CD8-positive, alpha-beta memory T cell (primary cell): Measurements from ENCODE around the gene ARHGEF11. TPM values are rescaled to one million over a fixed set of nuclear protein-coding genes. Genes with fewer than 3 reads are reported as not detected.
A peak's percentile ranks its signal among the peaks of the same experiment; 100 is the strongest.

Experiments used
- CTCF ChIA-PET: fragments of 350-600 bp; sonication (Branson Sonifier 250); formaldehyde crosslinking; loops from one replicate; lab custom pipeline; 2021; ENCODE audit warnings: antibody characterized with exemption; lab: Charles Lee
- POLR2A ChIA-PET: fragments of 350-600 bp; sonication (Branson Sonifier 250); formaldehyde crosslinking; loops from one replicate; lab custom pipeline; 2021; ENCODE audit warnings: antibody characterized with exemption; lab: Charles Lee
- DNase-seq, 5 donors: peaks; one replicate each; pipeline versions ENCODE4 v3.0.0 to v3.0.0-alpha.2; 2020 to 2022; ENCODE audit warnings: mixed read lengths in 1 of 5
- H3K27ac ChIP-seq: one replicate; pipeline ENCODE4 v1.7.0; 2013; ENCODE audit warnings: low read depth, mild to moderate bottlenecking, low read length, moderate library complexity
- H3K27me3 ChIP-seq: 2 replicates; pipeline ENCODE4 v1.7.0; 2013; ENCODE audit warnings: low read length, mild to moderate bottlenecking; ENCODE audit not compliant: insufficient read depth, poor library complexity, severe bottlenecking
- H3K36me3 ChIP-seq: 2 replicates; pipeline ENCODE4 v1.7.0; 2013; ENCODE audit warnings: mild to moderate bottlenecking, low read length, moderate library complexity; ENCODE audit not compliant: insufficient read depth
- H3K4me1 ChIP-seq: 2 replicates; pipeline ENCODE4 v1.7.0; 2013; ENCODE audit warnings: mild to moderate bottlenecking, low read length, moderate library complexity; ENCODE audit not compliant: insufficient read depth
- H3K4me3 ChIP-seq: 2 replicates; pipeline ENCODE4 v1.7.0; 2013; ENCODE audit warnings: mild to moderate bottlenecking, low read length
- H3K9me3 ChIP-seq: 2 replicates; pipeline ENCODE4 v1.7.0; 2013; ENCODE audit warnings: mild to moderate bottlenecking, low read length
- H3K27ac Mint-ChIP-seq, 8 donors: one replicate each; pipeline ENCODE4 v1.8.0; 2020 to 2021; ENCODE audit warnings: mixed read lengths in 8 of 8, mild to moderate bottlenecking in 6 of 8, inconsistent platforms in 3 of 8, moderate library complexity in 3 of 8
- H3K27me3 Mint-ChIP-seq, 2 donors: one replicate each; pipeline ENCODE4 v1.8.0; 2020 to 2021; ENCODE audit warnings: mixed read lengths in 2 of 2, mild to moderate bottlenecking in 1 of 2, moderate library complexity in 1 of 2
- H3K36me3 Mint-ChIP-seq, 3 donors: one replicate each; pipeline ENCODE4 v1.8.0; 2020 to 2021; ENCODE audit warnings: mixed read lengths in 3 of 3, inconsistent platforms in 1 of 3, mild to moderate bottlenecking in 1 of 3
- H3K4me1 Mint-ChIP-seq, 3 donors: one replicate each; pipeline ENCODE4 v1.8.0; 2020 to 2021; ENCODE audit warnings: mixed read lengths in 3 of 3, inconsistent platforms in 1 of 3, mild to moderate bottlenecking in 1 of 3
- H3K4me3 Mint-ChIP-seq, 7 donors: one replicate each; pipeline ENCODE4 v1.8.0; 2020 to 2021; ENCODE audit warnings: mixed read lengths in 7 of 7, mild to moderate bottlenecking in 6 of 7, moderate library complexity in 4 of 7, inconsistent platforms in 2 of 7
- H3K9me3 Mint-ChIP-seq, 5 donors: one replicate each; pipeline ENCODE4 v1.8.0; 2020 to 2022; ENCODE audit warnings: mixed read lengths in 5 of 5, mild to moderate bottlenecking in 3 of 5, moderate library complexity in 2 of 5, inconsistent platforms in 1 of 5
- polyA plus RNA-seq: library from polyadenylated mRNA; unstranded; fragments of 300-500 nt; fragmentation: Illumina TruSeq; gene quantifications from one replicate; pipeline ENCODE4 v1.2.3, GENCODE V29; 2021
- total RNA-seq, 2 experiments: library from RNA; stranded (reverse); gene quantifications; one replicate each; pipeline ENCODE4 v1.2.3, GENCODE V29; 2021

Gene ARHGEF11
- total and polyA plus RNA-seq, 3 experiments from 2014 or later = 2.1 to 4.0 (median 3.0) TPM

DNA sequence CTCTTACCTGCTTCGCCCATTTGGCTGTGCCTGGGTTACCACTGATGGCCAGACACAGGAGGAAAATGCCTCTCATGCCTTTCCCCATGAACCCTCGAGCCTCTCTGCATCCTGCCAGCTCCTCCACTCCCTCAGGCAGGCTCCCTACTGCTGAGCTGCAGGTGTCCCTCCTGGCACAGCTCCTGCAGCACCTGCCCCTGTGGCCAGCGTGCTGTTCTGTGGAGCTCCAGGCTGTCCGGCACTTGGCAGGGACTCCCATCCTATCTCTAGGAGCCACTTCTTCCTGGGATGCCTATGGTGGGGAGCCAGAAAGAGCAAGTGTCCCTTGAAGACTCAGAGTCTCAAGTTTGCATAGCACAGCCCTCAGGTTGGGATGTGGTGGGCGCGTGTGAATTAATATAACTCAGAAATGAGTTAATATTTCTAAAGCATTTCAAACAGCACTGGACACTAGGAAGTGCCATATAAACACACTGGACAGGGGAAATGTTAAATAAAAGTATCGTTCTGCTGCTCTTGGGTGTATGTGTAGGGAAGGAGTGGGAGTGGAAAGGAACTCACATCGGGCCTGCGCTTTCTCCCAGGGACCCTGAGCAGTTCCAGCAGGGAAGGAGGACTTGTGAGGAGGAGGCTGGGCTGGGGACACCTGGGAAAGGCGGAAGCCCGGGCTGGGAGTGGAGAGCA, 122.4 kb downstream of the ARHGEF11 start:
- peaks cover 0 to 2% (median 0%) of the 10 kb centered on the region in 5 donors for H3K9me3 Mint-ChIP-seq

GRCh38 chr1:156921053-156921529, 124.5 kb downstream of the ARHGEF11 start:
- Mint-ChIP-seq H3K27ac (peak overlapping the region in 1 of 8 donors; percentile 21), H3K9me3 (peaks cover 0 to 2% (median 0%) of the 10 kb centered on the region in 5 donors), H3K27me3 (peaks cover 72 to 83% of the 10 kb centered on the region in 2 donors), H3K4me1 (peaks cover 8 to 23% (median 10%) of the 10 kb centered on the region in 3 donors), H3K36me3 (no peaks in the 10 kb centered on the region), H3K4me3 (peak overlapping the region in 1 of 7 donors; percentile 2)
- no peaks in the 10 kb centered on the region for H3K36me3 ChIP-seq
- H3K4me3 ChIP-seq = no peak overlapping the region
- DNase-seq = no peak
- H3K27ac ChIP-seq = no peak overlapping the region
- H3K27me3 ChIP-seq = peaks cover 35% of the 10 kb centered on the region
- POLR2A ChIA-PET = no interaction called here
- H3K9me3 ChIP-seq = no peaks in the 10 kb centered on the region
- peaks cover 7% of the 10 kb centered on the region for H3K4me1 ChIP-seq
- CTCF ChIA-PET = interaction anchor here (0.7 kb wide), 1 partner anchor 70 kb away, joined by 5 read pairs; no protein-coding TSS in a partner anchor

More for the DNA sequence above, 122.4 kb downstream of the ARHGEF11 start:
- Mint-ChIP-seq H3K36me3 (no peaks in the 10 kb centered on the region), H3K4me3 (peak overlapping the region in 4 of 7 donors; percentile 40 to 53 (median 45)), H3K4me1 (peaks cover 14 to 35% (median 14%) of the 10 kb centered on the region in 3 donors), H3K27ac (peak overlapping the region in 2 of 8 donors; percentile 25 to 39), H3K27me3 (peaks cover 74 to 89% of the 10 kb centered on the region in 2 donors)
- CTCF ChIA-PET = no interaction called here
- DNase-seq = no peak
- no peak overlapping the region for H3K4me3 ChIP-seq
- peaks cover 7% of the 10 kb centered on the region for H3K4me1 ChIP-seq
- H3K27ac ChIP-seq = no peak overlapping the region
- H3K27me3 ChIP-seq = peaks cover 46% of the 10 kb centered on the region
- H3K36me3 ChIP-seq = no peaks in the 10 kb centered on the region
- POLR2A ChIA-PET = no interaction called here
- H3K9me3 ChIP-seq = no peaks in the 10 kb centered on the region

GRCh38 chr1:156920233-156921052, 125.1 kb downstream of the ARHGEF11 start, which contains the start of gene LRRC71:
Gene LRRC71 (plus strand): TSS chr1:156920632. CDS start chr1:156920804, 172 bp downstream.
- Histone ChIP-seq H3K27ac (no peak within 1 kb of the TSS), H3K4me1 (peaks cover 7% of the 10 kb centered on the region), H3K36me3 (no peaks in the 10 kb centered on the region), H3K27me3 (peaks cover 29% of the 10 kb centered on the region), H3K9me3 (no peaks in the 10 kb centered on the region), H3K4me3 (no peak within 1 kb of the TSS)
- Mint-ChIP-seq H3K9me3 (peaks cover 0 to 2% (median 0%) of the 10 kb centered on the region in 5 donors), H3K4me1 (peaks cover 8 to 18% (median 10%) of the 10 kb centered on the region in 3 donors), H3K27ac (peak within 1 kb of the TSS in 1 of 8 donors; percentile 21), H3K4me3 (peak within 1 kb of the TSS in 1 of 7 donors; percentile 2), H3K36me3 (no peaks in the 10 kb centered on the region), H3K27me3 (peaks cover 68 to 83% of the 10 kb centered on the region in 2 donors)
- CTCF ChIA-PET = no interaction called here
- POLR2A ChIA-PET = no interaction called here
- DNase-seq = peak in 4 of 5 donors; percentile 28 to 53 (median 30)

GRCh38 chr1:156914440-156914856, 131.1 kb downstream of the ARHGEF11 start:
- CTCF ChIA-PET = no interaction called here
- POLR2A ChIA-PET = no interaction called here

GRCh38 chr1:156913809-156914387, 131.6 kb downstream of the ARHGEF11 start:
- peaks cover 24 to 59% of the 10 kb centered on the region in 2 donors for H3K27me3 Mint-ChIP-seq
- H3K9me3 ChIP-seq = no peaks in the 10 kb centered on the region
- no peaks in the 10 kb centered on the region for H3K9me3 Mint-ChIP-seq
- H3K4me1 ChIP-seq = no peaks in the 10 kb centered on the region
- no peak overlapping the region for H3K4me3 Mint-ChIP-seq
- no peak overlapping the region for H3K27ac Mint-ChIP-seq
- H3K27me3 ChIP-seq = no peaks in the 10 kb centered on the region
- no peaks in the 10 kb centered on the region for H3K36me3 ChIP-seq
- H3K36me3 Mint-ChIP-seq = no peaks in the 10 kb centered on the region
- ChIA-PET CTCF (no interaction called here), POLR2A (no interaction called here)
- no peak overlapping the region for H3K4me3 ChIP-seq
- H3K4me1 Mint-ChIP-seq = no peaks in the 10 kb centered on the region
- DNase-seq = no peak
- H3K27ac ChIP-seq = peak overlapping the region; percentile 79

More at GRCh38 chr1:156914440-156914856, 131.1 kb downstream of the ARHGEF11 start:
- no peak overlapping the region for H3K4me3 Mint-ChIP-seq
- Histone ChIP-seq H3K36me3 (no peaks in the 10 kb centered on the region), H3K4me1 (no peaks in the 10 kb centered on the region), H3K27ac (peak overlapping the region; percentile 79), H3K27me3 (no peaks in the 10 kb centered on the region), H3K4me3 (no peak overlapping the region), H3K9me3 (no peaks in the 10 kb centered on the region)
- H3K27ac Mint-ChIP-seq = no peak overlapping the region
- H3K36me3 Mint-ChIP-seq = no peaks in the 10 kb centered on the region
- H3K9me3 Mint-ChIP-seq = no peaks in the 10 kb centered on the region
- no peaks in the 10 kb centered on the region for H3K4me1 Mint-ChIP-seq
- DNase-seq = no peak
- H3K27me3 Mint-ChIP-seq = peaks cover 28 to 61% of the 10 kb centered on the region in 2 donors

- H3K4me1 ChIP-seq = no peaks in the 10 kb centered on the region
- CTCF ChIA-PET = no interaction called here
- peak overlapping the region in 1 of 7 donors; percentile 65 for H3K4me3 Mint-ChIP-seq
- H3K4me3 ChIP-seq = no peak overlapping the region
- peaks cover 21 to 56% of the 10 kb centered on the region in 2 donors for H3K27me3 Mint-ChIP-seq
- H3K4me1 Mint-ChIP-seq = no peaks in the 10 kb centered on the region
- H3K36me3 Mint-ChIP-seq = no peaks in the 10 kb centered on the region
- H3K27ac ChIP-seq = peak overlapping the region; percentile 79
- no peak for DNase-seq
- H3K27ac Mint-ChIP-seq = no peak overlapping the region
- POLR2A ChIA-PET = no interaction called here
- H3K27me3 ChIP-seq = no peaks in the 10 kb centered on the region
- no peaks in the 10 kb centered on the region for H3K36me3 ChIP-seq
- H3K9me3 ChIP-seq = no peaks in the 10 kb centered on the region
- no peaks in the 10 kb centered on the region for H3K9me3 Mint-ChIP-seq
Observed at GRCh38 chr1:156912861-156913808, 132.4 kb downstream of the ARHGEF11 start.

GRCh38 chr1:156912310-156912709, 133.2 kb downstream of the ARHGEF11 start:
- no peak overlapping the region for H3K4me3 ChIP-seq
- no peaks in the 10 kb centered on the region for H3K4me1 Mint-ChIP-seq
- no peak for DNase-seq
- POLR2A ChIA-PET = no interaction called here
- H3K27ac ChIP-seq = no peak overlapping the region
- peaks cover 13 to 53% of the 10 kb centered on the region in 2 donors for H3K27me3 Mint-ChIP-seq
- H3K4me3 Mint-ChIP-seq = no peak overlapping the region
- CTCF ChIA-PET = interaction anchor here (1.9 kb wide), 1 partner anchor 15 kb away, joined by 7 read pairs; no protein-coding TSS in a partner anchor
- no peaks in the 10 kb centered on the region for H3K4me1 ChIP-seq
- no peak overlapping the region for H3K27ac Mint-ChIP-seq
- no peaks in the 10 kb centered on the region for H3K36me3 ChIP-seq
- no peaks in the 10 kb centered on the region for H3K27me3 ChIP-seq
- H3K36me3 Mint-ChIP-seq = no peaks in the 10 kb centered on the region
- no peaks in the 10 kb centered on the region for H3K9me3 ChIP-seq
- no peaks in the 10 kb centered on the region for H3K9me3 Mint-ChIP-seq
